Liver (tissue), 3 donors: Measurements from ENCODE around the gene KRTAP3-1.

ENCODE experiments used
- CTCF ChIP-seq: fragments of 150-350 bp; IDR thresholded peaks from 2 replicates; pipeline ENCODE4 v1.5.1; 2017; ENCODE audit warnings: improper control_type of control experiment, low read depth, low read length; ENCODE audit not compliant: missing input control
- EGR1 ChIP-seq, 2 donors: IDR thresholded peaks; 2 replicates each; pipeline ENCODE4 v1.6.1; 2016 to 2018; ENCODE audit warnings: antibody characterized with exemption in 2 of 2, low read depth in 2 of 2
- MAX ChIP-seq: IDR thresholded peaks from 2 replicates; pipeline ENCODE4 v1.6.1; 2016; ENCODE audit warnings: antibody characterized with exemption
- RAD21 ChIP-seq, 2 donors: IDR thresholded peaks; 2 replicates each; pipeline ENCODE4 v1.6.1; 2016; ENCODE audit warnings: antibody characterized with exemption in 2 of 2, mild to moderate bottlenecking in 2 of 2
- SP1 ChIP-seq: IDR thresholded peaks from 2 replicates; pipeline ENCODE4 v1.6.1; 2018; ENCODE audit warnings: antibody characterized with exemption, mild to moderate bottlenecking
- YY1 ChIP-seq: IDR thresholded peaks from 2 replicates; pipeline ENCODE4 v1.6.1; 2016; ENCODE audit warnings: antibody characterized with exemption, mild to moderate bottlenecking
- donor health status: healthy.
- donor health status: healthy.

GRCh38 chr17:41019415-41019814 is 10.5 kb upstream of the KRTAP3-1 start:
- TF ChIP-seq YY1 (no peak), CTCF (no peak), RAD21 (IDR thresholded peaks at IDR 0.05) (no peak), EGR1 (IDR thresholded peaks at IDR 0.05; ENCODE audit: low read depth in 2 of 2) (no peak), SP1 (no peak), MAX (no peak)
